Measurements from ENCODE around the gene CRYBG1.

Gene CRYBG1

GRCh38 chr6:106470316-106470715, 109.8 kb downstream of the CRYBG1 start:
- no peak overlapping the region for H3K27ac ChIP-seq (ENCODE audit: low read length)
- no peaks in the 10 kb centered on the region for H3K36me3 ChIP-seq (replicated peaks; ENCODE audit: insufficient read depth, low read length)
- no peaks in the 10 kb centered on the region for H3K4me1 ChIP-seq (ENCODE audit: low read length)
- no peak for TF ChIP-seq EZH2phosphoT487 (IDR thresholded peaks at IDR 0.05; ENCODE audit: low read length)
- TF ChIP-seq CTCF (IDR thresholded peaks at IDR 0.05; ENCODE audit: low read length), result no peak
- TF ChIP-seq EZH2 (optimal IDR thresholded peaks at IDR 0.05; ENCODE audit: low read depth, low read length), result no peak
- no peaks in the 10 kb centered on the region for H3K9me2 ChIP-seq (replicated peaks; ENCODE audit: insufficient read depth, low read length)
- H3K79me2 ChIP-seq (ENCODE audit: low read length), result no peaks in the 10 kb centered on the region
- H3K27me3 ChIP-seq (replicated peaks; ENCODE audit: insufficient read depth, low read length), result no peaks in the 10 kb centered on the region
- no peaks in the 10 kb centered on the region for H4K20me1 ChIP-seq (ENCODE audit: insufficient read depth, low read length)
- H3F3A ChIP-seq (ENCODE audit: insufficient read depth, low read length), result no peaks in the 10 kb centered on the region
- no peak overlapping the region for H3K9ac ChIP-seq (ENCODE audit: low read length)
- no peak overlapping the region for H2AFZ ChIP-seq (ENCODE audit: low read length)
- no peak overlapping the region for H3K4me2 ChIP-seq (ENCODE audit: low read depth, low read length)
- H3K9me3 ChIP-seq (replicated peaks; ENCODE audit: insufficient read depth, low read length), result no peaks in the 10 kb centered on the region
- H3K4me3 ChIP-seq (ENCODE audit: low read length), result no peak overlapping the region
- DNase-seq, result no peak

- H4K20me1 ChIP-seq (ENCODE audit: insufficient read depth, low read length), result no peaks in the 10 kb centered on the region
- H2AFZ ChIP-seq (ENCODE audit: low read length), result no peak overlapping the region
- no peaks in the 10 kb centered on the region for H3K36me3 ChIP-seq (replicated peaks; ENCODE audit: insufficient read depth, low read length)
- H3K4me2 ChIP-seq (ENCODE audit: low read depth, low read length), result no peak overlapping the region
- no peaks in the 10 kb centered on the region for H3K9me3 ChIP-seq (replicated peaks; ENCODE audit: insufficient read depth, low read length)
- no peak overlapping the region for H3K9ac ChIP-seq (ENCODE audit: low read length)
- no peak for TF ChIP-seq EZH2phosphoT487 (IDR thresholded peaks at IDR 0.05; ENCODE audit: low read length)
- no peak for TF ChIP-seq EZH2 (optimal IDR thresholded peaks at IDR 0.05; ENCODE audit: low read depth, low read length)
- TF ChIP-seq CTCF (IDR thresholded peaks at IDR 0.05; ENCODE audit: low read length), result no peak
- no peaks in the 10 kb centered on the region for H3K4me1 ChIP-seq (ENCODE audit: low read length)
- DNase-seq, result no peak
- H3K27ac ChIP-seq (ENCODE audit: low read length), result no peak overlapping the region
- no peaks in the 10 kb centered on the region for H3K79me2 ChIP-seq (ENCODE audit: low read length)
- no peaks in the 10 kb centered on the region for H3K27me3 ChIP-seq (replicated peaks; ENCODE audit: insufficient read depth, low read length)
- no peaks in the 10 kb centered on the region for H3F3A ChIP-seq (ENCODE audit: insufficient read depth, low read length)
- H3K9me2 ChIP-seq (replicated peaks; ENCODE audit: insufficient read depth, low read length), result no peaks in the 10 kb centered on the region
- H3K4me3 ChIP-seq (ENCODE audit: low read length), result no peak overlapping the region
Observed at GRCh38 chr6:106470811-106471210, 110.3 kb downstream of the CRYBG1 start.

- Histone ChIP-seq H3K27me3 (replicated peaks; ENCODE audit: insufficient read depth, low read length) (no peaks in the 10 kb centered on the region), H3F3A (ENCODE audit: insufficient read depth, low read length) (no peaks in the 10 kb centered on the region), H3K9me2 (replicated peaks; ENCODE audit: insufficient read depth, low read length) (no peaks in the 10 kb centered on the region), H4K20me1 (ENCODE audit: insufficient read depth, low read length) (no peaks in the 10 kb centered on the region), H2AFZ (ENCODE audit: low read length) (no peak overlapping the region), H3K9me3 (replicated peaks; ENCODE audit: insufficient read depth, low read length) (no peaks in the 10 kb centered on the region), H3K27ac (ENCODE audit: low read length) (no peak overlapping the region), H3K9ac (ENCODE audit: low read length) (no peak overlapping the region), H3K4me1 (ENCODE audit: low read length) (no peaks in the 10 kb centered on the region), H3K4me2 (ENCODE audit: low read depth, low read length) (no peak overlapping the region), H3K79me2 (ENCODE audit: low read length) (no peaks in the 10 kb centered on the region), H3K4me3 (ENCODE audit: low read length) (no peak overlapping the region), H3K36me3 (replicated peaks; ENCODE audit: insufficient read depth, low read length) (no peaks in the 10 kb centered on the region)
- DNase-seq, result no peak
- no peak for TF ChIP-seq EZH2 (optimal IDR thresholded peaks at IDR 0.05; ENCODE audit: low read depth, low read length)
- no peak for TF ChIP-seq EZH2phosphoT487 (IDR thresholded peaks at IDR 0.05; ENCODE audit: low read length)
- TF ChIP-seq CTCF (IDR thresholded peaks at IDR 0.05; ENCODE audit: low read length), result no peak
Observed at GRCh38 chr6:106473812-106474211, 113.3 kb downstream of the CRYBG1 start.
